ENCODE measurements around the gene TNFRSF18. TPM values are rescaled to one million over a fixed set of nuclear protein-coding genes. Genes with fewer than 3 reads are reported as not detected.

TNFRSF18 gene
- total RNA-seq, 1 donor = not detected

- no peak for DNase-seq (ENCODE audit: low read depth)
- TF ChIP-seq, protein P1, sequence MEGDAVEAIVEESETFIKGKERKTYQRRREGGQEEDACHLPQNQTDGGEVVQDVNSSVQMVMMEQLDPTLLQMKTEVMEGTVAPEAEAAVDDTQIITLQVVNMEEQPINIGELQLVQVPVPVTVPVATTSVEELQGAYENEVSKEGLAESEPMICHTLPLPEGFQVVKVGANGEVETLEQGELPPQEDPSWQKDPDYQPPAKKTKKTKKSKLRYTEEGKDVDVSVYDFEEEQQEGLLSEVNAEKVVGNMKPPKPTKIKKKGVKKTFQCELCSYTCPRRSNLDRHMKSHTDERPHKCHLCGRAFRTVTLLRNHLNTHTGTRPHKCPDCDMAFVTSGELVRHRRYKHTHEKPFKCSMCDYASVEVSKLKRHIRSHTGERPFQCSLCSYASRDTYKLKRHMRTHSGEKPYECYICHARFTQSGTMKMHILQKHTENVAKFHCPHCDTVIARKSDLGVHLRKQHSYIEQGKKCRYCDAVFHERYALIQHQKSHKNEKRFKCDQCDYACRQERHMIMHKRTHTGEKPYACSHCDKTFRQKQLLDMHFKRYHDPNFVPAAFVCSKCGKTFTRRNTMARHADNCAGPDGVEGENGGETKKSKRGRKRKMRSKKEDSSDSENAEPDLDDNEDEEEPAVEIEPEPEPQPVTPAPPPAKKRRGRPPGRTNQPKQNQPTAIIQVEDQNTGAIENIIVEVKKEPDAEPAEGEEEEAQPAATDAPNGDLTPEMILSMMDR (IDR thresholded peaks at IDR 0.05; ENCODE audit: insufficient read depth, low read depth, low read length) = no peak
Observed at GRCh38 chr1:1168451-1169411, 37.7 kb downstream of the TNFRSF18 start.

DNA sequence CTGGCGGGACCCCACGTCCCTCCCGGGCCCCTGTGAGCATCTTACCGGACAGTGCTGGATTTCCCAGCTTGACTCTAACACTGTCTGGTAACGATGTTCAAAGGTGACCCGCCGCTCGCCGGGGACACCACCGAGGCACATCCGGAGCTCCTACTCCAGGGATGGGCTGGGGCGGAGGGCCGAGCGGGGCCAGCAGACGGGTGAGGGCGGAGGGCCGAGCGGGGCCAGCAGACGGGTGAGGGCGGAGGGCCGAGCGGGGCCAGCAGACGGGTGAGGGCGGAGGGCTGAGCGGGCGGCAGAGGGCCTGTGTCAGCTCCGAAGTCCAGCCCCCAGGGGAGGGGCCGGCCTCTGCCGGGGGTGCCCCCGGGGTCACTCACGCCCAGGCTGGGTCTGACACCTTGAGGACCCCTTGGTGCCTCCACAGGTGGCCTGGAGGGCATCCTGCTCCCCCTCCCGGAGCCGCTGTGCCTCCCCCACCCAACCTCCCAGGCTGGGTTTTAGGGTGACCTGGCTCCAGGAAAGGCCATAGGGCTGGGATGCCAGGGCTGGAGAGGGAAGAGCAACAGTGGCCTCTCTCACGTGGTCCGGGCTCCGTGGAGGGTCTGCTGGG lies 38.4 kb downstream of the TNFRSF18 start:
- TF ChIP-seq, protein P1 (IDR thresholded peaks at IDR 0.05; ENCODE audit: insufficient read depth, low read depth, low read length) = no peak

More at GRCh38 chr1:1168451-1169411, 37.7 kb downstream of the TNFRSF18 start:
- H3K4me3 ChIP-seq (ENCODE audit: low read depth, low read length) = no peak overlapping the region

GRCh38 chr1:1167398-1167821 lies 39.0 kb downstream of the TNFRSF18 start:
- TF ChIP-seq, protein P1 (IDR thresholded peaks at IDR 0.05; ENCODE audit: insufficient read depth, low read depth, low read length) = no peak
- H3K4me3 ChIP-seq (ENCODE audit: low read depth, low read length) = no peak overlapping the region
- no peak for DNase-seq (ENCODE audit: low read depth)

More for the DNA sequence above, 38.4 kb downstream of the TNFRSF18 start:
- no peak overlapping the region for H3K4me3 ChIP-seq (ENCODE audit: low read depth, low read length)
- no peak for DNase-seq (ENCODE audit: low read depth)

DNA sequence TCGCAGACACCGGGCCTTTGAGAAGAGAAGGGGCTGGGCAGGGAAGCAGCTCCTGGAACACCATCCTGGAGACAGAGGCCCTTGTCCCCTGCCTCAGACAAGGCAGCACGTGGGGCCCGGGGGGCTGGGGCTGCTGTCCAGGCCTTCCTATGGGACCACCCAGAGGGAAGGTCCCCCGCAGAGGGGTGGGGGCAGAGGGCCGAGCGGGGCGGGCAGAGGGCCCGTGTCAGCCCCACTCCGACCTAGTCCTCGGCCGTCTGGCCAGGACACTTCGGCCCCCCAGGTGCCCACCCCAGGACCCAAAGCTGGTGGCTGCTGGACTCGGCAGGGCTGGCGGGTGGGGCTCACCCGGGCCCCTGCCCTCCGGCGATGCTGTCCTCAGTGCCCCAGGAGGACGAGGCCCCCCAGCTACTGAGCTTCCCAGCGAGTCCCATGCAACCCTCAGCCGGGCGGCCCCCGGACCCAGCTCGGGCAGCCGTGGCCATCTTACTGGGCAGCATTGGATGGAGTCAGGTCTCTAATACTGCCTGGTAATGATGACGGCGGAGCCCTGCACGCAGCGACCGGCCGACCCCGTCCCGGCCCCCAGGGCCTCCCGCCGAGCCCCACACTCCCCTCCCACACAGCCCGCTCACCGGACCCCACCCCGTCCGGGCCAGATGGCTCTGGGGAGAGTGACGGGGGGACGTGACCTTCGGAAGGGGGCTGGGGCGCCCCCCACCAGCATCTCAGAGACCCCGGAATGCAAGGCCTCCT lies 39.6 kb downstream of the TNFRSF18 start:
- TF ChIP-seq, protein P1 (IDR thresholded peaks at IDR 0.05; ENCODE audit: insufficient read depth, low read depth, low read length) = no peak
- DNase-seq (ENCODE audit: low read depth) = no peak
- no peak overlapping the region for H3K4me3 ChIP-seq (ENCODE audit: low read depth, low read length)

DNA sequence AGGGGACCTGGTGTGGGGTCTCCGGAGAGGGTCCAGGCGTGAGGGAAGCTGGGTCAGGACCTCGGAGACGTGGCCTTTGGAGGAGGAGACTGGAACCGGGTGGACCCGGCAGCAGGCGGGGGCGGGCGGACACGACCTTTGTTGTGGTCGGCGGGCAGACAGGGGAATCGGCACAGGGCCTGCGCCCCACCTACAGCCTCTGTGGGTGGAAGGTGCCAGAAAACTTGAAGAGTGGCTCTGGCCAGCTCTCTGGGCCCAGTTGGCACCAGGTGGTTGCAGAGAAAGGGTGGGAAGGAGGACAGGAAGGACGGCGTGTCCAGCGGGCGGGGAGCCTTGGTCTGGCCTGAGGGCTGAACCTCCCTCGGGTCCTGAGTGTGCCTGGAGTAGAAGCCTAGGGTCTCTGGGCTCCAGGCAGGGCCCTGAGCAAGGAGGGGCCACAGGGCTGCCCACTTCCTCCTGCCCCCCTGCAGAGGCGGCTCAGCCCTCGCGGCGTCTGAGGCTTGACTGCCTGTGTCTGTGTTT lies 40.4 kb downstream of the TNFRSF18 start:
- no peak for DNase-seq (ENCODE audit: low read depth)
- H3K4me3 ChIP-seq (ENCODE audit: low read depth, low read length) = no peak overlapping the region
- TF ChIP-seq, protein P1 (IDR thresholded peaks at IDR 0.05; ENCODE audit: insufficient read depth, low read depth, low read length) = no peak

DNA sequence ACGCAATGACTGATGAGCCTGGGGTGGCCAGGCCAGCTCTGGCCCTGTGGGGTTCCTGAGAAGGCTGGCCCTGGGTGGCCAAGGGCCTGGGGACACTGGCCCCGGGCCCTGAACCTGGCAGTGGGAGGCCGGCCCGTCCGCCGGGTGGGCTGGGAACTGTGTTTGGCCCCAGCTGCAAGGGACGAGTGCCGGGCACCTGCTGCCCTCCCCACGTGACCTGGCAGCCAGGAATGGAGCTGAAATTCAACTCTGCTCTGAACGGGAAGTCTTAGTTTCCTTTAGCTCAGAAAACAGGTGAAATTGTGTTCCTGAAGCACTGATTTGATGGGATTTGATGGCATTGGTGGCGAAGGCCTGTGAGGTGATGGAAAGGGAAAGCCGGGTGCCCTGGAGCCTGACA lies 40.9 kb downstream of the TNFRSF18 start:
- DNase-seq (ENCODE audit: low read depth) = no peak
- TF ChIP-seq, protein P1 (IDR thresholded peaks at IDR 0.05; ENCODE audit: insufficient read depth, low read depth, low read length) = no peak
- H3K4me3 ChIP-seq (ENCODE audit: low read depth, low read length) = no peak overlapping the region
